ENCODE data around the gene COLEC11.

DNA sequence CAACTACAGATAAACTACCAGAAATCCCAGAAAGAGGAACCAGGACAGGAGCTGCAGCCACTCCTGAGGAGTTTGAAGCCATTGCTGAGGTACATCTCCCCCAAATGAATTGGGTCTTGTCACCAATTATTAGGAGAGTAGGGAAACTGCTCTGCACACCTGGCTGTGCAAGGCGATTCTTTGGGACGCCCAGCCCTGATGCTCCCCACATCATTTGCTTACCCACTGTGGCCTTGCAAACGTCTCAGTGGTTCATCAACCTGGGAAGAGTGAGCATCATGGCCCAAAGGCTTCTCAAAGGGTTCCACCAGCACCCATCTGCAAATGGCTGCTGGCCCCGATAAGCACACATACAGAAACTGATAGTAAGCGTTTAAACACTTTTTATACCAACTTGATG, 86.7 kb downstream of the COLEC11 start:
- no peak for TF ChIP-seq HDAC8 (tag; IDR thresholded peaks at IDR 0.05)
- TF ChIP-seq ESRRA (IDR thresholded peaks at IDR 0.05; ENCODE audit: borderline replicate concordance, low read depth), result no peak
